ENCODE measurements around the gene MBD3L2B.

The MBD3L2B gene

GRCh38 chr19:6997679-6998445 lies 23.4 kb downstream of the MBD3L2B start:
- Mint-ChIP-seq H3K27me3 (peaks cover 2% of the 10 kb centered on the region), H3K27ac (no peak overlapping the region), H3K4me3 (no peak overlapping the region), H3K9me3 (peaks cover 13% of the 10 kb centered on the region), H3K36me3 (ENCODE audit: low read depth) (no peaks in the 10 kb centered on the region), H3K4me1 (peaks cover 4% of the 10 kb centered on the region)
- no peak for DNase-seq
- ATAC-seq: no peak

- H3K36me3 Mint-ChIP-seq (ENCODE audit: low read depth): no peaks in the 10 kb centered on the region
- H3K27ac Mint-ChIP-seq: no peak overlapping the region
- no peak overlapping the region for H3K4me3 Mint-ChIP-seq
- H3K4me1 Mint-ChIP-seq: peaks cover 4% of the 10 kb centered on the region
- no peaks in the 10 kb centered on the region for H3K27me3 Mint-ChIP-seq
- DNase-seq: no peak
- peaks cover 13% of the 10 kb centered on the region for H3K9me3 Mint-ChIP-seq
- no peak for ATAC-seq
Observed at GRCh38 chr19:6996810-6997209, 24.4 kb downstream of the MBD3L2B start.

- Mint-ChIP-seq H3K4me1 (peaks cover 4% of the 10 kb centered on the region), H3K9me3 (peaks cover 13% of the 10 kb centered on the region), H3K27ac (no peak overlapping the region), H3K27me3 (no peaks in the 10 kb centered on the region), H3K4me3 (no peak overlapping the region), H3K36me3 (ENCODE audit: low read depth) (no peaks in the 10 kb centered on the region)
- ATAC-seq: no peak
- DNase-seq: no peak
Observed at GRCh38 chr19:6995054-6995453, 26.2 kb downstream of the MBD3L2B start.

GRCh38 chr19:6988257-6988656 lies 33.0 kb downstream of the MBD3L2B start:
- Mint-ChIP-seq H3K27me3 (no peaks in the 10 kb centered on the region), H3K4me1 (peaks cover 2% of the 10 kb centered on the region), H3K27ac (no peak overlapping the region), H3K4me3 (no peak overlapping the region), H3K9me3 (peaks cover 23% of the 10 kb centered on the region), H3K36me3 (ENCODE audit: low read depth) (peaks cover 10% of the 10 kb centered on the region)
- no peak for ATAC-seq
- DNase-seq: no peak

GRCh38 chr19:6987850-6988249 lies 33.4 kb downstream of the MBD3L2B start:
- DNase-seq (no peak), ATAC-seq (no peak)
- no peak overlapping the region for H3K27ac Mint-ChIP-seq
- H3K4me1 Mint-ChIP-seq: peaks cover 2% of the 10 kb centered on the region
- peaks cover 2% of the 10 kb centered on the region for H3K27me3 Mint-ChIP-seq
- peaks cover 12% of the 10 kb centered on the region for H3K36me3 Mint-ChIP-seq (ENCODE audit: low read depth)
- H3K9me3 Mint-ChIP-seq: peaks cover 26% of the 10 kb centered on the region
- H3K4me3 Mint-ChIP-seq: no peak overlapping the region

- Mint-ChIP-seq H3K9me3 (peaks cover 29% of the 10 kb centered on the region), H3K4me3 (no peak overlapping the region), H3K4me1 (peaks cover 2% of the 10 kb centered on the region), H3K36me3 (ENCODE audit: low read depth) (peaks cover 12% of the 10 kb centered on the region), H3K27ac (no peak overlapping the region), H3K27me3 (peaks cover 2% of the 10 kb centered on the region)
- ATAC-seq (no peak), DNase-seq (no peak)
Observed at GRCh38 chr19:6983448-6983847, 37.8 kb downstream of the MBD3L2B start.

- Mint-ChIP-seq H3K4me3 (no peak overlapping the region), H3K9me3 (peaks cover 31% of the 10 kb centered on the region), H3K4me1 (no peaks in the 10 kb centered on the region), H3K27me3 (peaks cover 2% of the 10 kb centered on the region), H3K36me3 (ENCODE audit: low read depth) (peaks cover 7% of the 10 kb centered on the region), H3K27ac (no peak overlapping the region)
- DNase-seq (no peak), ATAC-seq (no peak)
Observed at GRCh38 chr19:6979399-6979798, 41.8 kb downstream of the MBD3L2B start.

- no peak overlapping the region for H3K27ac Mint-ChIP-seq
- H3K4me3 Mint-ChIP-seq: no peak overlapping the region
- H3K36me3 Mint-ChIP-seq (ENCODE audit: low read depth): peaks cover 5% of the 10 kb centered on the region
- no peak for ATAC-seq
- no peak for DNase-seq
- H3K4me1 Mint-ChIP-seq: no peaks in the 10 kb centered on the region
- no peaks in the 10 kb centered on the region for H3K27me3 Mint-ChIP-seq
- peaks cover 17% of the 10 kb centered on the region for H3K9me3 Mint-ChIP-seq
Observed at GRCh38 chr19:6976197-6976596, 45.0 kb downstream of the MBD3L2B start.

- ATAC-seq (no peak), DNase-seq (no peak)
- Mint-ChIP-seq H3K4me3 (no peak overlapping the region), H3K36me3 (ENCODE audit: low read depth) (no peaks in the 10 kb centered on the region), H3K27ac (no peak overlapping the region), H3K9me3 (no peaks in the 10 kb centered on the region), H3K27me3 (no peaks in the 10 kb centered on the region), H3K4me1 (no peaks in the 10 kb centered on the region)
Observed at GRCh38 chr19:6971366-6971765, 49.9 kb downstream of the MBD3L2B start.

GRCh38 chr19:6970443-6970842 lies 50.8 kb downstream of the MBD3L2B start:
- ATAC-seq (no peak), DNase-seq (no peak)
- H3K9me3 Mint-ChIP-seq: no peaks in the 10 kb centered on the region
- no peaks in the 10 kb centered on the region for H3K36me3 Mint-ChIP-seq (ENCODE audit: low read depth)
- H3K4me1 Mint-ChIP-seq: no peaks in the 10 kb centered on the region
- no peaks in the 10 kb centered on the region for H3K27me3 Mint-ChIP-seq
- H3K27ac Mint-ChIP-seq: no peak overlapping the region
- H3K4me3 Mint-ChIP-seq: no peak overlapping the region

- Mint-ChIP-seq H3K4me1 (no peaks in the 10 kb centered on the region), H3K36me3 (ENCODE audit: low read depth) (no peaks in the 10 kb centered on the region), H3K4me3 (no peak overlapping the region), H3K9me3 (no peaks in the 10 kb centered on the region), H3K27ac (no peak overlapping the region), H3K27me3 (no peaks in the 10 kb centered on the region)
- ATAC-seq (no peak), DNase-seq (no peak)
Observed at GRCh38 chr19:6970021-6970420, 51.2 kb downstream of the MBD3L2B start.

GRCh38 chr19:6969490-6969889 lies 51.7 kb downstream of the MBD3L2B start:
- DNase-seq (no peak), ATAC-seq (no peak)
- H3K36me3 Mint-ChIP-seq (ENCODE audit: low read depth): no peaks in the 10 kb centered on the region
- no peaks in the 10 kb centered on the region for H3K9me3 Mint-ChIP-seq
- no peaks in the 10 kb centered on the region for H3K27me3 Mint-ChIP-seq
- no peak overlapping the region for H3K27ac Mint-ChIP-seq
- H3K4me3 Mint-ChIP-seq: no peak overlapping the region
- H3K4me1 Mint-ChIP-seq: no peaks in the 10 kb centered on the region
